Common myeloid progenitor, CD34-positive (primary cell): ENCODE data around the gene ANAPC15.
A peak's percentile ranks its signal among the peaks of the same experiment; 100 is the strongest.

Experiments
- CTCF ChIA-PET: fragments of 350-600 bp; sonication (Branson Sonifier 250); formaldehyde crosslinking; loops from one replicate; lab custom pipeline; 2021; ENCODE audit warnings: antibody characterized with exemption; lab: Charles Lee
- POLR2A ChIA-PET: fragments of 350-600 bp; sonication (Branson Sonifier 250); formaldehyde crosslinking; loops from one replicate; lab custom pipeline; 2021; ENCODE audit warnings: antibody characterized with exemption; lab: Charles Lee
- DNase-seq, 3 donors: peaks; one replicate each; pipeline versions ENCODE4 v3.0.0 to v3.0.0-alpha.2; 2013
- H3K27ac ChIP-seq, 2 experiments: 1 replicate in 1 of 2; 2 replicates in 1 of 2; pipeline ENCODE4 v1.7.0; 2013; ENCODE audit warnings: inconsistent platforms in 2 of 2, low read length in 2 of 2, mild to moderate bottlenecking in 2 of 2, low read depth in 1 of 2, moderate library complexity in 1 of 2; ENCODE audit not compliant: severe bottlenecking in 2 of 2, insufficient read depth in 1 of 2, poor library complexity in 1 of 2
- H3K27me3 ChIP-seq, 5 experiments: replicated peaks in 2 of 5; 1 replicate in 3 of 5; 2 replicates in 2 of 5; pipeline versions ENCODE4 v1.6.1 to v1.7.0; 2013; ENCODE audit warnings: low read length in 4 of 5, mild to moderate bottlenecking in 2 of 5, moderate library complexity in 2 of 5, inconsistent platforms in 1 of 5; ENCODE audit not compliant: insufficient read depth in 5 of 5, control insufficient read depth in 4 of 5
- H3K36me3 ChIP-seq, 4 experiments: 1 replicate in 2 of 4; 2 replicates in 2 of 4; pipeline versions ENCODE4 v1.6.1 to v1.7.0; 2013; ENCODE audit warnings: low read length in 3 of 4, control low read depth in 1 of 4, mild to moderate bottlenecking in 1 of 4; ENCODE audit not compliant: control insufficient read depth in 4 of 4, insufficient read depth in 4 of 4
- H3K4me1 ChIP-seq, 4 experiments: 1 replicate in 3 of 4; 2 replicates in 1 of 4; pipeline versions ENCODE4 v1.6.1 to v1.7.1; 2013; ENCODE audit warnings: low read length in 3 of 4, mild to moderate bottlenecking in 3 of 4, control low read depth in 1 of 4, inconsistent platforms in 1 of 4, moderate library complexity in 1 of 4; ENCODE audit not compliant: control insufficient read depth in 4 of 4, insufficient read depth in 4 of 4; ENCODE audit errors: control extremely low read depth in 1 of 4
- H3K4me3 ChIP-seq, 7 experiments: 1 replicate in 4 of 7; 2 replicates in 3 of 7; pipeline versions ENCODE4 v1.5.1 to v1.7.0; 2013; ENCODE audit warnings: mild to moderate bottlenecking in 7 of 7, low read length in 6 of 7, moderate library complexity in 6 of 7, inconsistent platforms in 2 of 7, low read depth in 2 of 7, control low read depth in 1 of 7; ENCODE audit not compliant: insufficient read depth in 4 of 7, control insufficient read depth in 1 of 7; ENCODE audit errors: extremely low read depth in 1 of 7
- H3K9me3 ChIP-seq, 5 experiments: 1 replicate in 4 of 5; 2 replicates in 1 of 5; pipeline versions ENCODE4 v1.6.1 to v1.7.1; 2013; ENCODE audit warnings: low read length in 4 of 5, mild to moderate bottlenecking in 2 of 5, inconsistent platforms in 1 of 5, low read depth in 1 of 5, moderate library complexity in 1 of 5; ENCODE audit not compliant: control insufficient read depth in 4 of 5, insufficient read depth in 2 of 5; ENCODE audit errors: control extremely low read depth in 1 of 5
- WGBS: methylation state at CpG from one replicate; pipeline ENCODE4 v1.1.5; 2013; ENCODE audit not compliant: insufficient coverage; 5-methylcytosine and 5-hydroxymethylcytosine counted together

The ANAPC15 gene

GRCh38 chr11:72083414-72083813 lies 29.1 kb downstream of the ANAPC15 start:
- no peak overlapping the region for H3K27ac ChIP-seq

GRCh38 chr11:72081821-72082453 lies 30.6 kb downstream of the ANAPC15 start:
- WGBS, result 88% methylated on average over 3 of the region's 3 CpGs

More at GRCh38 chr11:72083414-72083813, 29.1 kb downstream of the ANAPC15 start:
- H3K4me1 ChIP-seq, result peaks cover 6 to 32% (median 29%) of the 10 kb centered on the region in 4 experiments
- POLR2A ChIA-PET, result no interaction called here
- H3K27me3 ChIP-seq, result no peaks in the 10 kb centered on the region
- peaks cover 8 to 29% (median 15%) of the 10 kb centered on the region in 4 experiments for H3K36me3 ChIP-seq
- no peak overlapping the region for H3K4me3 ChIP-seq
- no peaks in the 10 kb centered on the region for H3K9me3 ChIP-seq
- WGBS, result no CpG with 5 or more reads among the region's 2 CpGs
- CTCF ChIA-PET, result interaction anchor here (0.9 to 8.2 kb wide), 6 partner anchors 9 to 61 kb away, joined by 4 to 86 read pairs (median 16); partner anchors contain the start of gene LAMTOR1
- DNase-seq, result no peak

DNA sequence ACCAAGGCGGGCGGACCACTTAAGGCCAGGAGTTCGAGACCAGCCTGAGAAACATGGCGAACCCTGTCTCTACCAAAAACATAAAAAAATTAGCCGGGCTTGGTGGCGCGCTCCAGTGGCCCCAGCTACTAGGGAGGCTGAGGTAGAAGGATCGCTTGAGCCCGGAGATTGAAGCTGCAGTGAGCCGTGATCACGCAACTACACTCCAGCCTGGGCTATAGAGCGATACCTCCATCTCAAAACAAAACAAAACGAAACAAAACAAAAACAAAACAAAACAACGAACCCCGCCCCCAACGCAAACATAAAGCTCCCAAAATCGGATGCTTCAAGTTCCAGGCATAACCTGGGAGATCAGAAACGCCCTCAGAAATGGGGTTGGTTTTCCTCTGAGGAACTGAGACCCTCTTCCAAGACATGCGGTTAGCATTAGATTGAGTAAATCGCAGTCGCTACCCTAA lies 31.3 kb downstream of the ANAPC15 start:
- ChIA-PET POLR2A (interaction anchor here (1.0 to 1.4 kb wide), 3 partner anchors 20 to 55 kb away, joined by 3 to 6 read pairs (median 5); no protein-coding TSS in a partner anchor), CTCF (interaction anchor here (1.0 to 8.2 kb wide), 14 partner anchors 9 to 352 kb away, joined by 3 to 86 read pairs (median 5); partner anchors contain the start of genes CLPB and LAMTOR1)
- Histone ChIP-seq H3K9me3 (no peaks in the 10 kb centered on the region), H3K27me3 (no peaks in the 10 kb centered on the region), H3K27ac (peak overlapping the region; percentile 74 to 90), H3K36me3 (peaks cover 0 to 14% (median 8%) of the 10 kb centered on the region in 4 experiments), H3K4me3 (peak overlapping the region in 6 of 7 experiments; percentile 77 to 93 (median 86)), H3K4me1 (peaks cover 6 to 42% (median 31%) of the 10 kb centered on the region in 4 experiments)
- no peak for DNase-seq
- 81% methylated on average over 21 of the region's 21 CpGs for WGBS

More at GRCh38 chr11:72081821-72082453, 30.6 kb downstream of the ANAPC15 start:
- Histone ChIP-seq H3K4me1 (peaks cover 6 to 42% (median 31%) of the 10 kb centered on the region in 4 experiments), H3K27ac (peak overlapping the region in 1 of 2 experiments; percentile 90), H3K9me3 (no peaks in the 10 kb centered on the region), H3K4me3 (peak overlapping the region in 1 of 7 experiments; percentile 43), H3K27me3 (no peaks in the 10 kb centered on the region), H3K36me3 (peaks cover 0 to 20% (median 8%) of the 10 kb centered on the region in 4 experiments)
- peak in 2 of 3 donors; percentile 40 to 57 for DNase-seq
- ChIA-PET POLR2A (interaction anchor here (0.6 to 1.4 kb wide), 4 partner anchors 19 to 1849 kb away, joined by 3 to 6 read pairs (median 4); no protein-coding TSS in a partner anchor), CTCF (interaction anchor here (0.9 to 8.2 kb wide), 22 partner anchors 9 to 351 kb away, joined by 3 to 86 read pairs (median 4); partner anchors contain the start of genes CLPB and LAMTOR1)

- Histone ChIP-seq H3K27me3 (no peaks in the 10 kb centered on the region), H3K9me3 (no peaks in the 10 kb centered on the region), H3K4me3 (peak within 1 kb of the TSS; percentile 77 to 93 (median 85)), H3K27ac (peak within 1 kb of the TSS; percentile 74 to 90), H3K36me3 (peaks cover 0 to 14% (median 4%) of the 10 kb centered on the region in 4 experiments), H3K4me1 (peaks cover 9 to 46% (median 32%) of the 10 kb centered on the region in 4 experiments)
- ChIA-PET CTCF (interaction anchor here (1.0 to 8.2 kb wide), 8 partner anchors 11 to 54 kb away, joined by 3 to 86 read pairs (median 6); partner anchors contain the start of gene LAMTOR1), POLR2A (interaction anchor here (0.9 to 1.0 kb wide), 2 partner anchors 38 to 52 kb away, joined by 3 read pairs; no protein-coding TSS in a partner anchor)
- under 1% methylated on average over 42 of the region's 60 CpGs for WGBS
- DNase-seq, result peak; percentile 100
Observed at GRCh38 chr11:72080326-72081183, 31.9 kb downstream of the ANAPC15 start, which contains the start of the genes LRRC51 and NUMA1. Gene LRRC51, plus strand, starts transcription at chr11:72080850. Its CDS starts 8,234 bp downstream, at chr11:72089084. Gene NUMA1, minus strand, starts transcription at chr11:72080542. Its CDS starts 44,599 bp downstream, at chr11:72035943.

GRCh38 chr11:72079819-72080325 lies 32.6 kb downstream of the ANAPC15 start:
- no peaks in the 10 kb centered on the region for H3K9me3 ChIP-seq
- peak overlapping the region; percentile 77 to 93 (median 85) for H3K4me3 ChIP-seq
- DNase-seq, result peak in 2 of 3 donors; percentile 74 to 82
- H3K36me3 ChIP-seq, result peaks cover 0 to 7% (median under 1%) of the 10 kb centered on the region in 4 experiments
- H3K4me1 ChIP-seq, result peaks cover 11 to 52% (median 37%) of the 10 kb centered on the region in 4 experiments
- H3K27ac ChIP-seq, result peak overlapping the region; percentile 64 to 90
- 0% methylated on average over 1 of the region's 16 CpGs for WGBS
- POLR2A ChIA-PET, result interaction anchor here (0.9 to 1.0 kb wide), 2 partner anchors 38 to 52 kb away, joined by 3 read pairs; no protein-coding TSS in a partner anchor
- no peaks in the 10 kb centered on the region for H3K27me3 ChIP-seq
- CTCF ChIA-PET, result interaction anchor here (1.5 to 1.9 kb wide), 2 partner anchors 13 to 29 kb away, joined by 4 to 6 read pairs; no protein-coding TSS in a partner anchor

DNA sequence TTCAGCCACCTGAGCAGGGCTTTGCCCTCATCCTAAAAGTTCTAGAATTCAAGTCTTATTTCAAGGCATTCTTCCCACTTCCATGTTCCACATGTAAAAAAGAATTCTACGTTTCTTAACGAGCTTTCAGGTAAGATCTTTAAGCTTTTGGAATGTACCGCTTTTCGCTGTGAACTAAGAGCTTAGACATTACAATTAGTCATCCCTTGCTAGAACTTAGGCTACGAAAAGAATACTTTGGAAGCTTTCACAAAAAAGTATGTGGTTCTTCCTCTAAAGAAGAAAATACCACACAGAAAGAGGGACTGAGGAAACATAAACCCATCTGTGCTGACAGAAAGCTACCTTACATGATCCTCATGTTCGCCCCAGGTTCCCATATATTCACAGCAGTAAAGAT lies 34.0 kb downstream of the ANAPC15 start:
- CTCF ChIA-PET, result interaction anchor here (0.8 to 1.9 kb wide), 14 partner anchors 8 to 65 kb away, joined by 3 to 10 read pairs (median 4); no protein-coding TSS in a partner anchor

More for the DNA sequence above, 34.0 kb downstream of the ANAPC15 start:
- peaks cover 11 to 52% (median 37%) of the 10 kb centered on the region in 4 experiments for H3K4me1 ChIP-seq
- H3K4me3 ChIP-seq, result peak overlapping the region in 1 of 7 experiments; percentile 77
- H3K27ac ChIP-seq, result peak overlapping the region; percentile 0 to 90
- DNase-seq, result no peak
- 98% methylated on average over 4 of the region's 6 CpGs for WGBS
- H3K9me3 ChIP-seq, result no peaks in the 10 kb centered on the region
- peaks cover 0 to 7% (median 0%) of the 10 kb centered on the region in 4 experiments for H3K36me3 ChIP-seq
- POLR2A ChIA-PET, result interaction anchor here (0.5 to 1.0 kb wide), 2 partner anchors 37 to 114 kb away, joined by 3 read pairs; no protein-coding TSS in a partner anchor
- H3K27me3 ChIP-seq, result no peaks in the 10 kb centered on the region
